GM18526 (cell line): ENCODE results near the gene SNRNP48.

Source experiments
- POLR2A ChIP-seq: IDR thresholded peaks from 3 replicates; pipeline ENCODE4 v1.6.1; 2011; ENCODE audit not compliant: insufficient read length; ENCODE audit errors: extremely low read depth

The SNRNP48 gene

DNA sequence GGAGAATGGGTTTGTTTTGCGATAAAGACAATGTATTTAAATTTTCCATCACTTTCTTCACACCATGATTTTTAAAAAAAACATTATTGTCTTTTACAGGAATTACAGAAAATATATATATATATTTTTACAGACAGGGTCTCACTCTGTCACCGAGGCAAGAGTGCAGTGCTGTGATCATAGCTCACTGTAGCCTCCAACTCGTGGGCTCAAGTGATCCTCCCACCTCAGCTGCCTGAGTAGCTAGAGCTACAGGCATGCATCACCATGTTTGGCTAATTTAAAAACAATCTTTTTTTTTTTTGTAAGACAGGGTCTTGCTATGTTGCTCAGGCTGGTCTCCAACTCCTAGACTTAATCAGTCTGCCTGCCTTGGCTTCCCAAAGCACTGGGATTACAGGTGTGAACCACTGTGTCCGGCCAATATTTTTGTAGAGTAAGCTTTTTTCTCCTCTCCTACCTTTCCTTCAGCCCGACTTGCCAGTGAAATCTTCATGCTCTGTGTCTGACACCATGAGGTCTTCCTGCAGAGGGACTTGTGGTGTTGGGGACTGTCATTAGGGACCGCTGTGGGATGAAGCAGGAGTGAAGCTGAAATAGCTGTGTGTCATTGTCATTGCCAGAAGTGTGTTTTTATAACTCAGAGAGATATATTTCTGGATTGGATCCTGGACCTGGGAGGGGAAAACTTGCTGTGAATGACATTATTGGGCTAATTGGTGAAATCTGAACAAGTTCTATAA lies 35.3 kb upstream of the SNRNP48 start:
- no peak for TF ChIP-seq POLR2A

GRCh38 chr6:7555671-7556070 lies 34.3 kb upstream of the SNRNP48 start:
- TF ChIP-seq POLR2A = no peak

- no peak for TF ChIP-seq POLR2A
These were observed 33.4 kb upstream of the SNRNP48 start for GRCh38 chr6:7556394-7557106.

DNA sequence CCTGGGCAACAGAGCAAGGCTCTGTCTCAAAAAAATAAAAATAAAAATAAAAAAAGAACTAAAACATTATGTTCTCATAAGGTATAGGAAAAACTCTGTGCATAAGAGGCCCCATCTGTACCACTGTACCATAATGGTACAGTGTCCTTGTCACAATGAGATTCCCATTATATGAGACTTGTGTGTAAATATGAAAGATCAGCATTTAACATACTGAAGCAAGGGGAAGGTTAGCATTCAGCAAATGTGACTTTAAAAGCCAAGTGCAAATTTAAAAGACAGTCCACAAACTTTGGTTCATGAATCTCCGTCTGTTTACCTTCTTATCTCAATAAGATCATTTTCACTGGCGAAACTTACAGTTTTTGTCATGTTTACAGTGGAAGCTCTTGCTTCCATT lies 32.3 kb upstream of the SNRNP48 start:
- TF ChIP-seq POLR2A = no peak

DNA sequence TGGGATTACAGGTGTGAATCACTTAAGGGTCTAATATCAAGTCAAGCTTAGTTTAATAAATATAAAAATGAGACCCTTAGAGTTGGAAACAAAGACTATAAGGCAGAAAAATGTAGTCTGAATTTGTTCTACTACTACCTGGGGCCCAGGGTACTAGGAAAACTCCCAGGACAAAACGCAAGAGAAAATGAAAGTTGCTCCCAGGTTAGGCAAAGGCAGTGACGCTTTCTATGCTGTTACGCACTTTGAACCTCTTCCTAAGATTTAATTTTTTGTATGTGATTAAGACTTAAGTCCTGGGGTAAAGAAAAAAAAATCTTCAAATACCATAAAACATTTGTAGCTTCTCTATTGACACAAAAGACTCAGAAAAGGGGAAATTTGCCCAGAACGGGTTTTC lies 31.2 kb upstream of the SNRNP48 start:
- no peak for TF ChIP-seq POLR2A

GRCh38 chr6:7559196-7559595 lies 30.8 kb upstream of the SNRNP48 start:
- TF ChIP-seq POLR2A = no peak

DNA sequence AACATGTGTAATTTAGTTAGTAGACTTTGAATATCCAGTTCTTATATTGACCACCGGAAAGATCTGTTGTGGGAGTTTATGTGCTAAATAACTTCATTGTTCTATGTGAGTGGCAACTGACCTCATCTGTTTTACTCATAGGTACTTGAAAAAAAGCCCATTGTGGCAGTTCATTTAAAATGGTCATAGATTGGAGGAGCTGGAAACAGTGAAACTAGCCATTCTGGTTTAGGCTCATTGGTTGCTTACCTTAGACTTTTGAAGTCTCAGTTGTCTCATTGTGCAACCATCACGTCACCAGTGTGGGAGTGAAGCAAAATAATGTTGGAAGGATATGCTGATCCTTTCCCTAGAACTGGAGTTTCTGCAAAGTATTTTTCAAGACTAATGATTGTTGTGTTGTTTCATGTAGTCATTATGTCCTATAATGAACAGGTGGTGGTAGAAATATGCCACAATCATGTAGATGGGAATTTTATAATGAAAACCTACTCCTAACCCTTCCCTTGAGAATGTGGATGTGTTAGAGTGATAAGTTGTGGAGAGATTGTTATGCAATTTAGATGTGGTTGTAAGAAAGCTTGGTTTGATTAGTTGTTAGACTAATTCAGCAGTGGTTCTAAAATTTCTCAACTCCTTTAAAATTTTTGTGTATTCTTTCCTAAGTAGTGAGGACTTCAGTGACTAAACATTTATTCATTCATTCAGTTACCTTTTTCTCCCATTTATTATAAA lies 30.2 kb upstream of the SNRNP48 start:
- no peak for TF ChIP-seq POLR2A

DNA sequence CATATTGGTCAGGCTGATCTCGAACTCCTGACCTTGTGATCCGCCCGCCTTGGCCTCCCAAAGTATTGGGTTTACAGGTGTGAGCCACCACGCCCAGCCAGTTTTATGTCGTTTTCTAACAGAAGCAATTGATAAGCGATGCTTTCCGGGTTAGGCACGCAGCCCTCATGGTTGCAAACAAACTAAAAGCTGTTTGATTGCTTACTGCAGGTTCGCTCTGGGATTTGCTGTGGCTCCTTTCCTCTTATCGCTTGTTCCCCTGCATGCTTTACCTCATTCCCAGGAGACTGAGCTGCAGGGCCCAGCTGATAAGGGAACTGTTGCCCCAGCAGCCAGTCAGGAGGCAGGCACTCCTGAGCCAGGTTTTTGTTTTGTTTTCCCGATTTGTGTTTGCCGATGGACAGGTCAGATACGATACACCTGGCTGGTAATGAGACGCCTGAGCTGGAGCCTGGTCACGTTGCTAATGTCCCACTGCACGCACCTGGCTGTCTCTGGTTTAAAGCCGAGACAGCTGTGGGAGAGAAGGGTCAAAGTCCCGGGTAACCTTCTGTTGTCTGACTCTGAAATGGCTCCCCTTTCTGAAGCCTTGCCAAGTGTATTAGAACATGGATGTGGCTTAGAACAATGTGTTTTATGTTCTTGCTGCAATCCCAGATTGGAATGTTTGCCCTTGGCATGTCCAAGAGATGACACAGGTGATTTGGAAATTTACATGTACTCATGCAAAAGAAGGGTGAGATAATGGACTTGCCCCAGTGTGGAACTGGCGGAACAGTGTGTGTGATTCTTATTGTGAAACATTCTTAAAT lies 28.6 kb upstream of the SNRNP48 start:
- TF ChIP-seq POLR2A = no peak

DNA sequence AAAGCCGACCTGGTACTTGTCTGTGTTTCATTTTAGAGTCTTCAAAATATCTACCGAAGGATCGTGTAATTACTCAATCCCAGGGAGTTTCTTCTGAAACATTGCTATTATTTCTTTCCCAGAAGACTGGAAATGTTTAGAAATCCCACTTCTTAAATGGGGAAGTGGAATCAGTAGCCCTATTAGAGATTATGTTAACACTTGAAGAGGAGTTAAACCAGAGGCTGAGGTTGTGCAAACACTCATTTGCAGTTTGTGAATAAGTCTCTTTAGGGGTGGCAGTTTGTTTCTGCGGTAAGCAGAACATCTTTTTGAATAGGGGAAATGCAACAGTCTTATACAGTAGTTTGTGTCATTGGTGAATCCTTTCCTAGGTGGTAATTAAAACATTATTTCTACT lies 27.2 kb upstream of the SNRNP48 start:
- TF ChIP-seq POLR2A = no peak

GRCh38 chr6:7566107-7566506 lies 23.9 kb upstream of the SNRNP48 start:
- no peak for TF ChIP-seq POLR2A

- TF ChIP-seq POLR2A = no peak
These were observed 23.3 kb upstream of the SNRNP48 start for GRCh38 chr6:7566617-7567173.

DNA sequence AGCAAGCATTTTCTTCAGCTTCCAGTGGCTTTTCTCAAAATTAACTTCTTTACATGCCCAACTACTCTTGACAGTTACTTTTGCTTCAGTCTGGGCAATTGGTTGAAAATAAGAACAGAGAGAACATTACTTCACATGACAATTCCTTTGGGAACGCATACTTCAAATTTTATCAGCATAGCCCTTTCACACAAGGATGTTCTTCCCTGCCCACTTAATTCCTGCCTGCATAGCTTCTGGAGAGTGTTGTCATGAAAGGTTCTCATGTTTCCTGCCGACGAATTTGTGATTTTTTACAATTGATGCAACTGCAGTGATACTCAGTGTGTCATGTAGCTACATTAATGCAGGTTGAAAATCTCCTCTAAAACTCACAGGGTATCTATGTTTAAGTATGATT lies 22.0 kb upstream of the SNRNP48 start:
- no peak for TF ChIP-seq POLR2A

- TF ChIP-seq POLR2A = no peak
These were observed 20.9 kb upstream of the SNRNP48 start for GRCh38 chr6:7569082-7569481.

- TF ChIP-seq POLR2A = no peak
These were observed 17.6 kb upstream of the SNRNP48 start for GRCh38 chr6:7572213-7572943.
